A673 (cell line): Measurements from ENCODE around the gene PERM1. TPM values are rescaled to one million over a fixed set of nuclear protein-coding genes. Genes with fewer than 3 reads are reported as not detected.

Experiments
- BruUV-seq: library from RNA; stranded (reverse); fragments of 400-500 nt; replicated peaks from 2 replicates; lab custom pipeline; 2021; lab: Mats Ljungman, UMichigan
- CTCF ChIA-PET: fragments of 300-600 bp; sonication (Branson Sonifier 250); formaldehyde crosslinking; loops from one replicate; lab custom pipeline; 2022; ENCODE audit warnings: antibody characterized with exemption; lab: Charles Lee
- POLR2A ChIA-PET: fragments of 300-600 bp; sonication (Branson Sonifier 250); formaldehyde crosslinking; loops from one replicate; lab custom pipeline; 2022; ENCODE audit warnings: antibody characterized with exemption; ENCODE audit not compliant: low non-redundant PET; lab: Charles Lee
- DNase-seq: peaks from one replicate; pipeline ENCODE4 v3.0.0-alpha.2; 2015; ENCODE audit warnings: low spot score
- H3K27ac ChIP-seq: fragments of 200-600 bp; sonication (generic); 2 replicates; pipeline ENCODE4 v1.5.1; 2016; ENCODE audit warnings: mixed run types, low read depth, mild to moderate bottlenecking, mixed read lengths, antibody characterized with exemption, low read length; ENCODE audit not compliant: poor library complexity, severe bottlenecking
- H3K27me3 ChIP-seq: fragments of 200-600 bp; sonication (generic); replicated peaks from 2 replicates; pipeline ENCODE4 v1.6.1; 2017; ENCODE audit warnings: mixed run types, low read depth, mild to moderate bottlenecking, mixed read lengths, antibody characterized with exemption, low read length; ENCODE audit not compliant: insufficient read depth, poor library complexity
- H3K36me3 ChIP-seq: fragments of 200-600 bp; sonication (generic); 2 replicates; pipeline ENCODE4 v1.6.1; 2016; ENCODE audit warnings: mixed run types, mild to moderate bottlenecking, mixed read lengths, antibody characterized with exemption, low read length; ENCODE audit not compliant: insufficient read depth, poor library complexity, severe bottlenecking
- H3K4me1 ChIP-seq: fragments of 200-600 bp; sonication (generic); 2 replicates; pipeline ENCODE4 v1.6.1; 2017; ENCODE audit warnings: mixed run types, mild to moderate bottlenecking, mixed read lengths, antibody characterized with exemption, low read length; ENCODE audit not compliant: insufficient read depth, poor library complexity, severe bottlenecking
- H3K4me3 ChIP-seq: fragments of 200-600 bp; sonication (generic); 2 replicates; pipeline ENCODE4 v1.5.1; 2016; ENCODE audit warnings: low read depth, mixed run types, mild to moderate bottlenecking, mixed read lengths, low read length; ENCODE audit not compliant: poor library complexity, severe bottlenecking
- H3K9me3 ChIP-seq: fragments of 200-600 bp; sonication (generic); 2 replicates; pipeline ENCODE4 v1.6.1; 2016; ENCODE audit warnings: mixed run types, low read depth, mild to moderate bottlenecking, mixed read lengths, antibody characterized with exemption, low read length; ENCODE audit not compliant: poor library complexity, severe bottlenecking
- EZH2 ChIP-seq: fragments of 200-600 bp; sonication (generic); IDR thresholded peaks from 2 replicates; pipeline ENCODE4 v1.6.1; 2017; ENCODE audit warnings: borderline replicate concordance, low read depth, mild to moderate bottlenecking, mixed read lengths, antibody characterized with exemption, low read length; ENCODE audit not compliant: poor library complexity, severe bottlenecking
- intact Hi-C: fragments of 100-400 bp; cut with micrococcal nuclease; formaldehyde crosslinking; loops from one replicate; pipeline ENCODE4 v1.10.0; 2022; ENCODE audit not compliant: unreplicated experiment
- total RNA-seq: library from RNA; stranded (reverse); gene quantifications from 2 replicates; pipeline ENCODE4 v1.2.3, GENCODE V29; 2021
- TF ChIP-seq, protein P1 (sequence below): fragments of 300-800, 200-600 bp; sonication (generic); conservative IDR thresholded peaks from 2 replicates; pipeline ENCODE4 v1.5.1; 2017; ENCODE audit warnings: low read depth, mild to moderate bottlenecking, antibody characterized with exemption, low read length, moderate library complexity, mixed read lengths

Gene PERM1
- total RNA-seq, 1 experiment from 2014 or later = not detected

DNA sequence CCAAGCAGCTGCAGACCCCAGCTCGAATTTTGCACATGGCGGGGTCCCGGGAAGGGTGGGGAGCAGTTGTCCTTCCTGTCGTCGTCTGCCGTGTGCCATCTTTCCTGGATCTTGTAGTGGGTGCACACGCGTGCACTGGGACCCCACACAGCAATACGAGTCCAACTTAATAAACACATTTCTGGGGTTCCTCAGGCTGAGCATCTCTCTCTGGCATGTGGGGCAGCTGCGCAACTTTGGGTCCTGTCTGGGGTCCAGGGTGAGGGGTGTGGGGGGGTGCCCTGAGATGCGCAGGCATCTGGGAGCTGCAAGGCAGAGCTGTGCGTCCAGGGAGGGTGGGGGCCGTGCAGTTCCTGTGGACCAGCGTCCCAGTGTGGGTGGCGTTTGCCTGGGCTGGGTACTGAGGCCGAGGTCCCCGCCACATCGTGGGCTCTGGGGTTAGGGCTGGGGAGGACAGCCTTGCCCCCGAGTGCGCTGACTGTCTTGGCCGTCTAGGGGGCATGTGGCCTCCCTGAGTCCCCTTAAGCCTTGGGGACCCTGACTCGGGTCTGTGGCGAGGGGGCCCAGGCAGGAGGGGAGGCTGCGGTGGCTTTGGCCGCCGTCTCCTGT is 16.3 kb downstream of the PERM1 start:
- no peak overlapping the region for H3K27ac ChIP-seq
- H3K9me3 ChIP-seq = no peaks in the 10 kb centered on the region
- H3K27me3 ChIP-seq = peaks cover 7% of the 10 kb centered on the region
- intact Hi-C loops = no loop called here
- TF ChIP-seq EZH2 = no peak
- TF ChIP-seq, protein P1, sequence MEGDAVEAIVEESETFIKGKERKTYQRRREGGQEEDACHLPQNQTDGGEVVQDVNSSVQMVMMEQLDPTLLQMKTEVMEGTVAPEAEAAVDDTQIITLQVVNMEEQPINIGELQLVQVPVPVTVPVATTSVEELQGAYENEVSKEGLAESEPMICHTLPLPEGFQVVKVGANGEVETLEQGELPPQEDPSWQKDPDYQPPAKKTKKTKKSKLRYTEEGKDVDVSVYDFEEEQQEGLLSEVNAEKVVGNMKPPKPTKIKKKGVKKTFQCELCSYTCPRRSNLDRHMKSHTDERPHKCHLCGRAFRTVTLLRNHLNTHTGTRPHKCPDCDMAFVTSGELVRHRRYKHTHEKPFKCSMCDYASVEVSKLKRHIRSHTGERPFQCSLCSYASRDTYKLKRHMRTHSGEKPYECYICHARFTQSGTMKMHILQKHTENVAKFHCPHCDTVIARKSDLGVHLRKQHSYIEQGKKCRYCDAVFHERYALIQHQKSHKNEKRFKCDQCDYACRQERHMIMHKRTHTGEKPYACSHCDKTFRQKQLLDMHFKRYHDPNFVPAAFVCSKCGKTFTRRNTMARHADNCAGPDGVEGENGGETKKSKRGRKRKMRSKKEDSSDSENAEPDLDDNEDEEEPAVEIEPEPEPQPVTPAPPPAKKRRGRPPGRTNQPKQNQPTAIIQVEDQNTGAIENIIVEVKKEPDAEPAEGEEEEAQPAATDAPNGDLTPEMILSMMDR = no peak
- H3K4me1 ChIP-seq = peaks cover 8% of the 10 kb centered on the region
- BruUV-seq = no TSS peak
- H3K4me3 ChIP-seq = no peak overlapping the region
- no peak for DNase-seq
- CTCF ChIA-PET = no interaction called here
- POLR2A ChIA-PET = no interaction called here
- H3K36me3 ChIP-seq = peaks cover 6% of the 10 kb centered on the region

DNA sequence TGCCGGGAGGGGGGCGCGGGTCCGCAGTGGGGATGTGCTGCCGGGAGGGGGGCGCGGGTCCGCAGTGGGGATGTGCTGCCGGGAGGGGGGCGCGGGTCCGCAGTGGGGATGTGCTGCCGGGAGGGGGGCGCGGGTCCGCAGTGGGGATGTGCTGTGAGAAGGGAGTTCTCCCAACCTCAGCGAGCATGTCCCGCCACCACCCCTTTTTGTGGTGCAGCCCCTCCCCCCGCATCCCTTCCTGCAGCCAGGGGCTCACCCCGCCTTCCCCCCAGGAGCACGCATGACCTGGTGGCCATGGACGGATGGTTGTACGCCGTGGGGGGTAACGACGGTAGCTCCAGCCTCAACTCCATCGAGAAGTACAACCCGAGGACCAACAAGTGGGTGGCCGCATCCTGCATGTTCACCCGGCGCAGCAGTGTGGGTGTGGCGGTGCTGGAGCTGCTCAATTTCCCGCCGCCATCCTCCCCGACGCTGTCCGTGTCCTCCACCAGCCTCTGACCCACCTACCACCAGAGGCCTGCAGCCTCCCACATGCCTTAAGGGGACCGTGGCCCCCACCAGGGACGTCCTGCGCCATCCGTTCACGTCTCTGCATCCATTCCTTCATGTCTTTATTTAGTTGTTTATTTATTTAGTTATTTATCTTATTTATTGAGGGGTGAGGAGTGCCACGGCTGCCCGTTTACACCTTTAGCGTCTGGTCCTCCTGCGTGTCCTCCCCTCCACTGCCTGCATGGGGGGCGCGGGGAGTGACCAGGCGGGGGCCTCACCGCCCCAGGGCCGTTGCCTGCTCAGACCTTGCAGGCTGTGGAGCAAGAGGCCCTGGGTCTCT is 17.0 kb downstream of the PERM1 start:
- Histone ChIP-seq H3K4me1 (peaks cover 8% of the 10 kb centered on the region), H3K27me3 (no peaks in the 10 kb centered on the region), H3K4me3 (no peak overlapping the region), H3K27ac (no peak overlapping the region), H3K36me3 (peaks cover 6% of the 10 kb centered on the region), H3K9me3 (no peaks in the 10 kb centered on the region)
- no peak for DNase-seq
- CTCF ChIA-PET = no interaction called here
- intact Hi-C loops = no loop called here
- TF ChIP-seq, protein P1 = no peak
- no peak for TF ChIP-seq EZH2
- POLR2A ChIA-PET = no interaction called here
- no TSS peak for BruUV-seq

DNA sequence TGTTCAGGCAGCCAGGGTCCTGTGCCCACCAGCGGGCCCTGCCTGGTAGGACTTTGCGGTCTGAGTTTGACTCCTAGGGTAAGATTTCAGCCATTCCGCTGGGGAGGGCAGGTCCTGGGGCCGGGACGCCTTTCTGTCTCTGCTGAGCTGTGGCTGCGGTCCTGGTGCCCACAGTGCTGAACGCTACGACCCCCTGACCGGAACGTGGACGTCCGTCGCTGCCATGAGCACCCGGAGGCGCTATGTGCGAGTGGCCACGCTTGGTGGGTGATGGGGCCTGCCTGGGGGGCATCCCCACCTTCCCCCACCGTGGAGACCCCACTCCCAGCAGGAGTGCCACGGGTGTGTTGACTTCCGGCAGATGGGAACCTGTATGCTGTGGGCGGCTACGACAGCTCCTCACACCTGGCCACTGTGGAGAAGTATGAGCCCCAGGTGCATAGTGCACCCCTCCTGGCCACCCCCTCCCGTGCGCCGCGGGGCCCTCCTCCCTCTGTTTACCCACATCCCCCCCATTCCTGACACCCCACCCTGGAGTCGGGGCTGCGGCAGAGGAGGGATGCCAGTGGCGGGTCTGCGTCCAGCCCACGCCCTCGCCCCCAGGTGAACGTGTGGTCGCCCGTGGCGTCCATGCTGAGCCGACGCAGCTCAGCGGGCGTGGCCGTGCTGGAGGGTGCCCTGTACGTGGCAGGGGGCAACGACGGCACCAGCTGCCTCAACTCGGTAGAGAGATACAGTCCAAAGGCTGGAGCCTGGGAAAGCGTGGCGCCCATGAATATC is 18.0 kb downstream of the PERM1 start:
- BruUV-seq = no TSS peak

More for the DNA sequence above, 18.0 kb downstream of the PERM1 start:
- TF ChIP-seq, protein P1 = no peak
- no peak for TF ChIP-seq EZH2
- CTCF ChIA-PET = no interaction called here
- H3K4me1 ChIP-seq = peaks cover 8% of the 10 kb centered on the region
- H3K27me3 ChIP-seq = no peaks in the 10 kb centered on the region
- intact Hi-C loops = no loop called here
- H3K27ac ChIP-seq = no peak overlapping the region
- H3K36me3 ChIP-seq = peaks cover 6% of the 10 kb centered on the region
- DNase-seq = no peak
- no peaks in the 10 kb centered on the region for H3K9me3 ChIP-seq
- POLR2A ChIA-PET = no interaction called here
- no peak overlapping the region for H3K4me3 ChIP-seq
